A549 (cell line): Measurements from ENCODE around the gene MRPL53. TPM values are rescaled to one million over a fixed set of nuclear protein-coding genes. Genes with fewer than 3 reads are reported as not detected.

Experiments
- ATAC-seq, 2 experiments: fragments of 200-7000 bp in 1 of 2; fragments of >200 bp in 1 of 2; cut with Nextera tagmentation in 1 of 2; cut with Tn5 transposase in 1 of 2; 3 replicates each; pipeline versions ENCODE4 v1.8.0 to v1.9.1; 2018 to 2020; ENCODE audit warnings: mild to moderate bottlenecking in 1 of 2, moderate library complexity in 1 of 2
- CTCF ChIA-PET: fragments of 300-600 bp; sonication (Branson Sonifier 250); formaldehyde crosslinking; extraction: SDS; loops from one replicate; lab custom pipeline; 2021; ENCODE audit warnings: antibody characterized with exemption, inconsistent platforms; lab: Yijun Ruan, JAX
- POLR2A ChIA-PET: fragments of 350-600 bp; formaldehyde crosslinking; extraction: SDS; loops from one replicate; lab custom pipeline; 2021; ENCODE audit warnings: antibody characterized with exemption, inconsistent platforms; lab: Yijun Ruan, JAX
- DNase-seq, 2 experiments: peaks; one replicate each; pipeline versions ENCODE4 v3.0.0 to v3.0.0-alpha.2; 2011 to 2016; ENCODE audit warnings: low read depth in 1 of 2, low spot score in 1 of 2
- FAIRE-seq: peaks from 2 replicates; lab custom pipeline; 2011; peaks lifted over from hg19 to GRCh38; lab: Jason Lieb, UNC
- H3K27ac ChIP-seq, 2 experiments: fragments of >200 bp; sonication (Bioruptor Twin); formaldehyde crosslinking; 3 replicates each; pipeline ENCODE4 v1.5.1; 2016 to 2017
- H3K4me1 ChIP-seq: fragments of >200 bp; sonication (Bioruptor Twin); formaldehyde crosslinking; 3 replicates; pipeline ENCODE4 v1.6.1; 2016
- H3K4me2 ChIP-seq: fragments of >200 bp; sonication (Bioruptor Twin); formaldehyde crosslinking; 3 replicates; pipeline ENCODE4 v1.6.1; 2016
- H3K4me3 ChIP-seq: fragments of >200 bp; sonication (Bioruptor Twin); formaldehyde crosslinking; 3 replicates; pipeline ENCODE4 v1.5.1; 2016
- H3K9me3 ChIP-seq: fragments of >200 bp; sonication (Bioruptor Twin); formaldehyde crosslinking; 3 replicates; pipeline ENCODE4 v1.6.1; 2016
- CEBPB ChIP-seq, 2 experiments: fragments of >200 bp in 1 of 2; sonication (Bioruptor Twin) in 1 of 2; formaldehyde crosslinking in 1 of 2; IDR thresholded peaks; 2 replicates each; pipeline ENCODE4 v1.6.1; 2012 to 2016
- CHD2 ChIP-seq: fragments of 150-350 bp; IDR thresholded peaks from 2 replicates; pipeline ENCODE4 v1.6.1; 2014; ENCODE audit warnings: low read length; ENCODE audit not compliant: partially characterized antibody
- FOXS1 ChIP-seq: fragments of 250-450 bp; sonication (Bioruptor Pico); IDR thresholded peaks from 2 replicates; pipeline ENCODE4 v1.5.0; 2020; ENCODE audit warnings: mild to moderate bottlenecking, moderate library complexity
- GATA3 ChIP-seq: IDR thresholded peaks from 2 replicates; pipeline ENCODE4 v1.6.1; 2012; ENCODE audit warnings: borderline replicate concordance
- HEYL ChIP-seq: fragments of 250-450 bp; sonication (Bioruptor Pico); IDR thresholded peaks from 2 replicates; pipeline ENCODE4 v1.8.0; 2021; ENCODE audit warnings: mild to moderate bottlenecking, moderate library complexity
- HOXA7 ChIP-seq: fragments of 250-450 bp; sonication (Bioruptor Pico); IDR thresholded peaks from 2 replicates; pipeline ENCODE4 v1.5.0; 2020; ENCODE audit warnings: mild to moderate bottlenecking, moderate library complexity
- JUN ChIP-seq, 2 experiments: fragments of >200 bp; sonication (Bioruptor Twin); formaldehyde crosslinking; IDR thresholded peaks; 2 replicates in 1 of 2; 3 replicates in 1 of 2; pipeline ENCODE4 v1.6.1; 2016 to 2017
- KDM1A ChIP-seq: fragments of 200-600 bp; sonication (generic); IDR thresholded peaks from 2 replicates; pipeline ENCODE4 v1.6.1; 2016; ENCODE audit warnings: low read depth, mild to moderate bottlenecking
- KDM5A ChIP-seq: fragments of 200-600 bp; sonication (generic); IDR thresholded peaks from 2 replicates; pipeline ENCODE4 v1.6.1; 2016; ENCODE audit warnings: antibody characterized with exemption, mild to moderate bottlenecking
- MAZ ChIP-seq: fragments of 150-350 bp; IDR thresholded peaks from 2 replicates; pipeline ENCODE4 v1.6.1; 2014; ENCODE audit warnings: antibody characterized with exemption, low read depth, low read length, borderline replicate concordance
- NFE2L2 ChIP-seq: fragments of 150-350 bp; conservative IDR thresholded peaks from 2 replicates; pipeline ENCODE4 v1.6.1; 2014; ENCODE audit warnings: low read length
- POLR2A ChIP-seq: IDR thresholded peaks from 2 replicates; pipeline ENCODE4 v1.6.1; 2012; ENCODE audit warnings: mild to moderate bottlenecking, low read length
- RCOR1 ChIP-seq: fragments of 150-350 bp; IDR thresholded peaks from 2 replicates; pipeline ENCODE4 v1.6.1; 2014; ENCODE audit warnings: antibody characterized with exemption, low read length, low read depth
- TP53 ChIP-seq: fragments of 250-450 bp; sonication (Bioruptor Pico); IDR thresholded peaks from 2 replicates; pipeline ENCODE4 v1.5.0; 2021; ENCODE audit warnings: mild to moderate bottlenecking, moderate library complexity
- WGBS: methylation state at CpG from one replicate; pipeline ENCODE4 v1.1.6; 2017; ENCODE audit errors: missing lambda C conversion rate; 5-methylcytosine and 5-hydroxymethylcytosine counted together
- polyA plus RNA-seq, 4 experiments: library from polyadenylated mRNA; depleted of rRNA in 3 of 4; stranded (reverse); fragments of >200 nt; fragmentation: RNase III in 1 of 4; extraction: RNeasy Plus Mini Kit Qiagen cat#74134 plus additional on column Dnase treatment in 1 of 4; gene quantifications; 2 replicates in 3 of 4; 3 replicates in 1 of 4; pipeline ENCODE4 v1.2.3, GENCODE V29; 2011 to 2017
- TF ChIP-seq, protein P1 (sequence below): fragments of 200-600 bp; sonication (generic); IDR thresholded peaks from 2 replicates; pipeline ENCODE4 v1.6.1; 2016; ENCODE audit warnings: antibody characterized with exemption, mild to moderate bottlenecking, moderate library complexity
- TF ChIP-seq, protein P2 (sequence below): fragments of 250-450 bp; sonication (Bioruptor Pico); IDR thresholded peaks from 2 replicates; pipeline ENCODE4 v1.5.0; 2021; ENCODE audit warnings: mild to moderate bottlenecking, moderate library complexity, borderline replicate concordance
- TF ChIP-seq, protein P3 (sequence below): fragments of >200 bp; sonication (Bioruptor Twin); formaldehyde crosslinking; IDR thresholded peaks from 2 replicates; pipeline ENCODE4 v1.6.1; 2016
- TF ChIP-seq, protein P4 (sequence below): fragments of >200 bp; sonication (Bioruptor Twin); formaldehyde crosslinking; IDR thresholded peaks from 3 replicates; pipeline ENCODE4 v1.5.1; 2016
- TF ChIP-seq, protein P5 (sequence below): fragments of >200 bp; sonication (Bioruptor Twin); formaldehyde crosslinking; IDR thresholded peaks from 3 replicates; pipeline ENCODE4 v1.6.1; 2016

The MRPL53 gene
- polyA plus RNA-seq, 2 of the 4 experiments (the other 2 are of a cell fraction): 68.8 to 229 TPM

DNA sequence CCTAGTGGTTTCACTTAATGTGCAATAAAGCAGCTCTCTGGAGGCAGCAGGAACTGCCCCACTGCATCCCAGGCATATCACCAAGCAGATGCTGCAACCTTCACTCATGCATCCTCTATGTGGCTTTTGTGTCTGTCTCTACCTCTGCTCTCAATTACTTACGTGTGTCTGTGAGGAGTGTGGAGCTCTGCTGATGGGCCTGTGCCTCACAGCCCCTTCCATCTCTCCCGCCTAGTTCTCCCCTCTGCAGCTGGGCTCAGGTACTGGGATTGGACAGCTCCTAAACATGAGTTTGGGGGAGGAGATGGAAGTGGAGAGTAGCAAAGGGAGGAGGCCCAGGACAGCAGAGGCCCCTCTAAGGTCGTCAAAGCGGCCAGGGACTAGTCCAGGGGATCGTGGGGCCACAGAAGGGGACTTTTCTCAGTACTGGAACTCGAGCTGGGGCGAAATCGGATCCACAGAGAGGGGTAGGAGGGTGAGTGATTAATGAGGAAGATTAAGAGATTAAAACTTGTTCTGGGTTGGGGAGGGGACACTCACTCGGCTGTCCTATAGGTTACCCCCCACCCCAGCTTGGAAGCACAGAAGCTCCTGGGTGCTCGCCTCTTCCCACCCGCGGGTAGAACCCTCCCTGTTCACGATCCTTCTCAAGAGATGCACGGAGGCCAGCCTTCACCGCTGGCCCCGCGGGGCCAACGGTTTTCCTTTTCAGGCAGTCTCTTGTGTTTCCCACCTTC, 29.0 kb upstream of the MRPL53 start:
- peaks cover 27% of the 10 kb centered on the region for H3K4me1 ChIP-seq
- peak overlapping the region; percentile 54 for H3K4me3 ChIP-seq
- ATAC-seq: no peak; a peak in 2 of 6 replicates
- H3K4me2 ChIP-seq: peak overlapping the region; percentile 72
- WGBS: 88% methylated on average over 18 of the region's 18 CpGs
- H3K27ac ChIP-seq: peak overlapping the region in 1 of 2 experiments; percentile 96; a peak in 4 of 6 replicates
- TF ChIP-seq, protein P1, sequence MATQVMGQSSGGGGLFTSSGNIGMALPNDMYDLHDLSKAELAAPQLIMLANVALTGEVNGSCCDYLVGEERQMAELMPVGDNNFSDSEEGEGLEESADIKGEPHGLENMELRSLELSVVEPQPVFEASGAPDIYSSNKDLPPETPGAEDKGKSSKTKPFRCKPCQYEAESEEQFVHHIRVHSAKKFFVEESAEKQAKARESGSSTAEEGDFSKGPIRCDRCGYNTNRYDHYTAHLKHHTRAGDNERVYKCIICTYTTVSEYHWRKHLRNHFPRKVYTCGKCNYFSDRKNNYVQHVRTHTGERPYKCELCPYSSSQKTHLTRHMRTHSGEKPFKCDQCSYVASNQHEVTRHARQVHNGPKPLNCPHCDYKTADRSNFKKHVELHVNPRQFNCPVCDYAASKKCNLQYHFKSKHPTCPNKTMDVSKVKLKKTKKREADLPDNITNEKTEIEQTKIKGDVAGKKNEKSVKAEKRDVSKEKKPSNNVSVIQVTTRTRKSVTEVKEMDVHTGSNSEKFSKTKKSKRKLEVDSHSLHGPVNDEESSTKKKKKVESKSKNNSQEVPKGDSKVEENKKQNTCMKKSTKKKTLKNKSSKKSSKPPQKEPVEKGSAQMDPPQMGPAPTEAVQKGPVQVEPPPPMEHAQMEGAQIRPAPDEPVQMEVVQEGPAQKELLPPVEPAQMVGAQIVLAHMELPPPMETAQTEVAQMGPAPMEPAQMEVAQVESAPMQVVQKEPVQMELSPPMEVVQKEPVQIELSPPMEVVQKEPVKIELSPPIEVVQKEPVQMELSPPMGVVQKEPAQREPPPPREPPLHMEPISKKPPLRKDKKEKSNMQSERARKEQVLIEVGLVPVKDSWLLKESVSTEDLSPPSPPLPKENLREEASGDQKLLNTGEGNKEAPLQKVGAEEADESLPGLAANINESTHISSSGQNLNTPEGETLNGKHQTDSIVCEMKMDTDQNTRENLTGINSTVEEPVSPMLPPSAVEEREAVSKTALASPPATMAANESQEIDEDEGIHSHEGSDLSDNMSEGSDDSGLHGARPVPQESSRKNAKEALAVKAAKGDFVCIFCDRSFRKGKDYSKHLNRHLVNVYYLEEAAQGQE: no peak
- TF ChIP-seq JUN (IDR thresholded peaks at IDR 0.05): no peak
- TF ChIP-seq TP53 (CRISPR knock-in tag): no peak
- TF ChIP-seq POLR2A: no peak
- TF ChIP-seq KDM5A: no peak
- TF ChIP-seq HOXA7 (CRISPR knock-in tag): no peak
- TF ChIP-seq CEBPB (IDR thresholded peaks at IDR 0.05): no peak
- TF ChIP-seq, protein P2, sequence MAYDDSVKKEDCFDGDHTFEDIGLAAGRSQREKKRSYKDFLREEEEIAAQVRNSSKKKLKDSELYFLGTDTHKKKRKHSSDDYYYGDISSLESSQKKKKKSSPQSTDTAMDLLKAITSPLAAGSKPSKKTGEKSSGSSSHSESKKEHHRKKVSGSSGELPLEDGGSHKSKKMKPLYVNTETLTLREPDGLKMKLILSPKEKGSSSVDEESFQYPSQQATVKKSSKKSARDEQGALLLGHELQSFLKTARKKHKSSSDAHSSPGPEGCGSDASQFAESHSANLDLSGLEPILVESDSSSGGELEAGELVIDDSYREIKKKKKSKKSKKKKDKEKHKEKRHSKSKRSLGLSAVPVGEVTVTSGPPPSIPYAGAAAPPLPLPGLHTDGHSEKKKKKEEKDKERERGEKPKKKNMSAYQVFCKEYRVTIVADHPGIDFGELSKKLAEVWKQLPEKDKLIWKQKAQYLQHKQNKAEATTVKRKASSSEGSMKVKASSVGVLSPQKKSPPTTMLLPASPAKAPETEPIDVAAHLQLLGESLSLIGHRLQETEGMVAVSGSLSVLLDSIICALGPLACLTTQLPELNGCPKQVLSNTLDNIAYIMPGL (CRISPR knock-in tag): no peak
- no peak for TF ChIP-seq FOXS1 (CRISPR knock-in tag)
- no peak for TF ChIP-seq GATA3
- CTCF ChIA-PET: interaction anchor here (0.9 to 15.5 kb wide), 7 partner anchors 8 to 374 kb away, joined by 3 to 184 read pairs (median 4); partner anchors contain the start of genes CCDC142 and TTC31
- no peak for FAIRE-seq
- H3K9me3 ChIP-seq: no peaks in the 10 kb centered on the region
- DNase-seq: no peak
- POLR2A ChIA-PET: interaction anchor here (1.0 to 1.6 kb wide), 3 partner anchors 12 to 87 kb away, joined by 3 to 5 read pairs (median 4); partner anchors contain the start of genes CCDC142 and TTC31

DNA sequence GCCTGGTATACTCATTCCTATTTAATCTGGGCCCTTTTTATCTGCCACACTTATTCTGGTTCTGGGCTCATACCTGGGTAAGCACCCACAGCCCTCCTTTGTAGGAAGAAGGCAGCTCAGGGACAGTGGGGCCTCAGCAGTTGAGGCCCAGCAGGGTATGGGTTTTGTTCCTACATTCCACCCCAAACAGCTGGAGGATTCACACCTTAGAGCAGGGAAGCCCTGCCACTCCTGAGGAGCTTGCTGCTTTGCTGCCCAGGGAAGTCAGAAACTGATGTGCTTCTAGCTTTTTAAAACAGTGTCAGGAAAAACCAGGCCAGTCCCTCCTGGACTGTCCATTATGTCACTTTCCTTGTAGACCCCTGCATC, 28.1 kb upstream of the MRPL53 start:
- H3K27ac ChIP-seq: no peak overlapping the region
- CTCF ChIA-PET: interaction anchor here (0.8 to 15.5 kb wide), 7 partner anchors 13 to 375 kb away, joined by 3 to 184 read pairs (median 4); partner anchors contain the start of genes AUP1, CCDC142, HTRA2 and MRPL53
- TF ChIP-seq CHD2 (no peak), NFE2L2 (no peak), KDM5A (no peak), TP53 (CRISPR knock-in tag) (no peak), RCOR1 (no peak), HEYL (CRISPR knock-in tag) (no peak), KDM1A (no peak), MAZ (no peak), POLR2A (no peak)
- TF ChIP-seq, protein P3, sequence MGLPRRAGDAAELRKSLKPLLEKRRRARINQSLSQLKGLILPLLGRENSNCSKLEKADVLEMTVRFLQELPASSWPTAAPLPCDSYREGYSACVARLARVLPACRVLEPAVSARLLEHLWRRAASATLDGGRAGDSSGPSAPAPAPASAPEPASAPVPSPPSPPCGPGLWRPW: no peak
- TF ChIP-seq, protein P4, sequence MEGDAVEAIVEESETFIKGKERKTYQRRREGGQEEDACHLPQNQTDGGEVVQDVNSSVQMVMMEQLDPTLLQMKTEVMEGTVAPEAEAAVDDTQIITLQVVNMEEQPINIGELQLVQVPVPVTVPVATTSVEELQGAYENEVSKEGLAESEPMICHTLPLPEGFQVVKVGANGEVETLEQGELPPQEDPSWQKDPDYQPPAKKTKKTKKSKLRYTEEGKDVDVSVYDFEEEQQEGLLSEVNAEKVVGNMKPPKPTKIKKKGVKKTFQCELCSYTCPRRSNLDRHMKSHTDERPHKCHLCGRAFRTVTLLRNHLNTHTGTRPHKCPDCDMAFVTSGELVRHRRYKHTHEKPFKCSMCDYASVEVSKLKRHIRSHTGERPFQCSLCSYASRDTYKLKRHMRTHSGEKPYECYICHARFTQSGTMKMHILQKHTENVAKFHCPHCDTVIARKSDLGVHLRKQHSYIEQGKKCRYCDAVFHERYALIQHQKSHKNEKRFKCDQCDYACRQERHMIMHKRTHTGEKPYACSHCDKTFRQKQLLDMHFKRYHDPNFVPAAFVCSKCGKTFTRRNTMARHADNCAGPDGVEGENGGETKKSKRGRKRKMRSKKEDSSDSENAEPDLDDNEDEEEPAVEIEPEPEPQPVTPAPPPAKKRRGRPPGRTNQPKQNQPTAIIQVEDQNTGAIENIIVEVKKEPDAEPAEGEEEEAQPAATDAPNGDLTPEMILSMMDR: no peak
- TF ChIP-seq, protein P5, sequence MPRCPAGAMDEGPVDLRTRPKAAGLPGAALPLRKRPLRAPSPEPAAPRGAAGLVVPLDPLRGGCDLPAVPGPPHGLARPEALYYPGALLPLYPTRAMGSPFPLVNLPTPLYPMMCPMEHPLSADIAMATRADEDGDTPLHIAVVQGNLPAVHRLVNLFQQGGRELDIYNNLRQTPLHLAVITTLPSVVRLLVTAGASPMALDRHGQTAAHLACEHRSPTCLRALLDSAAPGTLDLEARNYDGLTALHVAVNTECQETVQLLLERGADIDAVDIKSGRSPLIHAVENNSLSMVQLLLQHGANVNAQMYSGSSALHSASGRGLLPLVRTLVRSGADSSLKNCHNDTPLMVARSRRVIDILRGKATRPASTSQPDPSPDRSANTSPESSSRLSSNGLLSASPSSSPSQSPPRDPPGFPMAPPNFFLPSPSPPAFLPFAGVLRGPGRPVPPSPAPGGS: no peak
- no peak for FAIRE-seq
- no peak overlapping the region for H3K4me2 ChIP-seq
- POLR2A ChIA-PET: interaction anchor here (1.0 to 1.6 kb wide), 3 partner anchors 11 to 88 kb away, joined by 3 to 5 read pairs (median 4); partner anchors contain the start of genes CCDC142 and TTC31
- no peak for ATAC-seq
- H3K4me1 ChIP-seq: peaks cover 18% of the 10 kb centered on the region
- DNase-seq: no peak
- H3K9me3 ChIP-seq: no peaks in the 10 kb centered on the region
- no peak overlapping the region for H3K4me3 ChIP-seq
